SU-DHL-6 (cell line): ENCODE data around the gene UGT1A6.
"Not testable (repeated sequence)": the region's sequence is repeated elsewhere in the genome, so short reads cannot be mapped to it uniquely, and the experiment has no call there.

ENCODE experiments used
- EZH2phosphoT487 ChIP-seq: fragments of 200-600 bp; sonication (generic), shearing (Covaris generic); conservative IDR thresholded peaks from 2 replicates; pipeline ENCODE4 v1.6.1; 2018; ENCODE audit warnings: mild to moderate bottlenecking, antibody characterized with exemption, low read length, moderate library complexity, mixed read lengths
- TF ChIP-seq, protein P1 (sequence below): fragments of 200-600 bp; sonication (generic); IDR thresholded peaks from one replicate; pipeline ENCODE4 v1.5.1; 2017; ENCODE audit warnings: antibody characterized with exemption, mild to moderate bottlenecking, low read length, moderate library complexity; ENCODE audit not compliant: insufficient read depth, poor library complexity, severe bottlenecking

- TF ChIP-seq, protein P1, sequence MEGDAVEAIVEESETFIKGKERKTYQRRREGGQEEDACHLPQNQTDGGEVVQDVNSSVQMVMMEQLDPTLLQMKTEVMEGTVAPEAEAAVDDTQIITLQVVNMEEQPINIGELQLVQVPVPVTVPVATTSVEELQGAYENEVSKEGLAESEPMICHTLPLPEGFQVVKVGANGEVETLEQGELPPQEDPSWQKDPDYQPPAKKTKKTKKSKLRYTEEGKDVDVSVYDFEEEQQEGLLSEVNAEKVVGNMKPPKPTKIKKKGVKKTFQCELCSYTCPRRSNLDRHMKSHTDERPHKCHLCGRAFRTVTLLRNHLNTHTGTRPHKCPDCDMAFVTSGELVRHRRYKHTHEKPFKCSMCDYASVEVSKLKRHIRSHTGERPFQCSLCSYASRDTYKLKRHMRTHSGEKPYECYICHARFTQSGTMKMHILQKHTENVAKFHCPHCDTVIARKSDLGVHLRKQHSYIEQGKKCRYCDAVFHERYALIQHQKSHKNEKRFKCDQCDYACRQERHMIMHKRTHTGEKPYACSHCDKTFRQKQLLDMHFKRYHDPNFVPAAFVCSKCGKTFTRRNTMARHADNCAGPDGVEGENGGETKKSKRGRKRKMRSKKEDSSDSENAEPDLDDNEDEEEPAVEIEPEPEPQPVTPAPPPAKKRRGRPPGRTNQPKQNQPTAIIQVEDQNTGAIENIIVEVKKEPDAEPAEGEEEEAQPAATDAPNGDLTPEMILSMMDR = not testable (repeated sequence)
- not testable (repeated sequence) for TF ChIP-seq EZH2phosphoT487
Measured at GRCh38 chr2:233745838-233746237, 53.1 kb downstream of the UGT1A6 start.
